Measurements from ENCODE around the gene CD300LD. TPM values are rescaled to one million over a fixed set of nuclear protein-coding genes. Genes with fewer than 3 reads are reported as not detected.
"Not testable (repeated sequence)": the region's sequence is repeated elsewhere in the genome, so short reads cannot be mapped to it uniquely, and the experiment has no call there.

CD300LD gene
- total RNA-seq, 2 experiments from 2014 or later: not detected

- H3K36me3 Mint-ChIP-seq (ENCODE audit: low read depth): no peaks in the 10 kb centered on the region
- H3K9me3 Mint-ChIP-seq: no peaks in the 10 kb centered on the region
- CTCF ChIA-PET: no interaction called here
- DNase-seq: no peak
- H3K27ac Mint-ChIP-seq: no peak overlapping the region
- H3K27me3 Mint-ChIP-seq: peaks cover 25% of the 10 kb centered on the region
- no peak overlapping the region for H3K4me3 Mint-ChIP-seq
- POLR2A ChIA-PET: no interaction called here
- H3K4me1 Mint-ChIP-seq: peaks cover 13% of the 10 kb centered on the region
Measured at GRCh38 chr17:74558882-74559519, 33.1 kb downstream of the CD300LD start.

- DNase-seq; H3K27ac Mint-ChIP-seq; POLR2A ChIA-PET; H3K9me3 Mint-ChIP-seq; H3K36me3 Mint-ChIP-seq (ENCODE audit: low read depth); H3K4me3 Mint-ChIP-seq: not testable (repeated sequence)
- CTCF ChIA-PET: interaction anchor here (1.4 kb wide), 1 partner anchor 8 kb away, joined by 7 read pairs; no protein-coding TSS in a partner anchor
- peaks cover 13% of the 10 kb centered on the region for H3K4me1 Mint-ChIP-seq
- H3K27me3 Mint-ChIP-seq: peaks cover 23% of the 10 kb centered on the region
Measured at GRCh38 chr17:74558402-74558801, 33.7 kb downstream of the CD300LD start.

GRCh38 chr17:74555427-74555940 is 36.6 kb downstream of the CD300LD start:
- Mint-ChIP-seq H3K27me3 (peaks cover 21% of the 10 kb centered on the region), H3K4me1 (peaks cover 13% of the 10 kb centered on the region), H3K9me3 (no peaks in the 10 kb centered on the region), H3K36me3 (ENCODE audit: low read depth) (no peaks in the 10 kb centered on the region), H3K27ac (no peak overlapping the region), H3K4me3 (no peak overlapping the region)
- CTCF ChIA-PET: interaction anchor here (0.9 to 1.5 kb wide), 3 partner anchors 11 to 187 kb away, joined by 3 to 4 read pairs (median 3); partner anchors contain the start of gene RAB37
- no peak for DNase-seq
- POLR2A ChIA-PET: no interaction called here

GRCh38 chr17:74554909-74555308 is 37.2 kb downstream of the CD300LD start:
- no peaks in the 10 kb centered on the region for H3K9me3 Mint-ChIP-seq
- H3K4me1 Mint-ChIP-seq: peaks cover 16% of the 10 kb centered on the region
- ChIA-PET CTCF (interaction anchor here (0.8 to 1.5 kb wide), 2 partner anchors 56 to 183 kb away, joined by 3 read pairs; partner anchors contain the start of gene RAB37), POLR2A (no interaction called here)
- no peak overlapping the region for H3K4me3 Mint-ChIP-seq
- H3K36me3 Mint-ChIP-seq (ENCODE audit: low read depth): no peaks in the 10 kb centered on the region
- H3K27ac Mint-ChIP-seq: no peak overlapping the region
- no peak for DNase-seq
- peaks cover 24% of the 10 kb centered on the region for H3K27me3 Mint-ChIP-seq

GRCh38 chr17:74552037-74552436 is 40.0 kb downstream of the CD300LD start:
- ChIA-PET POLR2A (no interaction called here), CTCF (no interaction called here)
- Mint-ChIP-seq H3K27ac (no peak overlapping the region), H3K9me3 (no peaks in the 10 kb centered on the region), H3K4me3 (no peak overlapping the region), H3K27me3 (peaks cover 29% of the 10 kb centered on the region), H3K4me1 (peaks cover 30% of the 10 kb centered on the region), H3K36me3 (ENCODE audit: low read depth) (no peaks in the 10 kb centered on the region)
- DNase-seq: no peak

DNA sequence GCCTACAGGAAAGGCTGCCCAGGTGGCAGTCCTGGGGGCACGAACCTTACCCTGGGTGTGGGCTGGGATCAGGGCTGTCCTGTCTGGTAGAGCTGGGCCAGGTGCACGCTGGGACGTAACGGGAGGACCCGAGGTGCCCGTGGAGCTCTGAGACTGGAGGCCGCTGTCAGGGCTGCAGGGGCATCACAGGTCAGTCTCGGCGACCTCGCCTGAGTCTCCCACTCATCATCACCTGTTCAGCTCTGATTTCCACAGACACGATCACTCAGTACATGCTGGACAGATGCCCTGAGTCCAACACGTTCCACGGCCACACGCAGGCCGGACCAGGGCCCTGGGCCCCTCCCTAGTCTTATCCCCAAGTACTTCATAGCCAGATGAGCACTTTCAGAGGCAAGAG is 41.5 kb downstream of the CD300LD start:
- CTCF ChIA-PET: no interaction called here
- H3K9me3 Mint-ChIP-seq: no peaks in the 10 kb centered on the region
- no peaks in the 10 kb centered on the region for H3K36me3 Mint-ChIP-seq (ENCODE audit: low read depth)
- H3K27ac Mint-ChIP-seq: no peak overlapping the region
- H3K4me1 Mint-ChIP-seq: peaks cover 43% of the 10 kb centered on the region
- POLR2A ChIA-PET: no interaction called here
- peaks cover 29% of the 10 kb centered on the region for H3K27me3 Mint-ChIP-seq
- no peak overlapping the region for H3K4me3 Mint-ChIP-seq
- DNase-seq: no peak

DNA sequence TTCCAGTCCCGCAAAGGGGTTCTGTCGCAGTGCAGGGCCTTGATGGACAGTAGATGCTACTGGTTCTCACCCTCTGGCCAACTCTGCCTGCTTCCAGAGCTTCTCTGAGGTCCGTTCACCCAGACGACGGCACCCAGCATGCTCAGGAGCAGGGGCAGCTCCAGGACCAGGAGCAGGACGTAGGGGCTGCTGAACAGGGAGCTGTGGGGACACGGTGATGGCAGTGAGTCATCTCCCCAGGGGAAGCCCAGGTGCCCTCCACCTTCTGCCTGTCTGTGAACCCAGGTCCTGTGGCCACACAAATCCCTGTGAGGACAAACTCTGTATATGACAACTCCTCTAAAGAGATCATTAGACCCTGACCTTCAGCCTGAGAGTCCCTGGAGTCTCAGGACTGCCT is 42.7 kb downstream of the CD300LD start:
- H3K4me1 Mint-ChIP-seq: peaks cover 49% of the 10 kb centered on the region
- H3K4me3 Mint-ChIP-seq: no peak overlapping the region
- no peak for DNase-seq
- H3K27me3 Mint-ChIP-seq: peaks cover 29% of the 10 kb centered on the region
- ChIA-PET CTCF (interaction anchor here (0.6 kb wide), 1 partner anchor 168 kb away, joined by 3 read pairs; no protein-coding TSS in a partner anchor), POLR2A (no interaction called here)
- no peak overlapping the region for H3K27ac Mint-ChIP-seq
- H3K36me3 Mint-ChIP-seq (ENCODE audit: low read depth): no peaks in the 10 kb centered on the region
- no peaks in the 10 kb centered on the region for H3K9me3 Mint-ChIP-seq

DNA sequence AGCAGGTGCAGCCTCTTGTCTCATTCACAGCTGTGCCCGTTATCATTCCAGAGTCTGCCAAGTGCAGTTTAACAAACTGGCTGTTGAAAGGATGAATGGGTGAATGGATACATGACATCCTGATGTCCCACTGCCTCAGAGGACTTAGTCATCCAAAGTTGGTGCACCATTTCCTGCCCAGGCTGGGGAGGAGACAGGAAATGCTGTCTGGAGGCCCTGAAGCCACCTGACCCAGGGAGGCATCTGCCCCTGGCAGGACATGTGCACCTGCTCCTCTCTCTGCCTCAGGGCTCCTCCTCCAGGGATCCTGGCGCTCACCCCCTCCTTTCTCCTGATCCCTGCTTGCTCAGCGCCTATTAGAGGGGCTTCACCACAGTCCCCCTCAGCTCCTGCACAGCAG is 44.3 kb downstream of the CD300LD start:
- Mint-ChIP-seq H3K4me1 (peaks cover 54% of the 10 kb centered on the region), H3K4me3 (peak overlapping the region; percentile 8), H3K36me3 (ENCODE audit: low read depth) (no peaks in the 10 kb centered on the region), H3K27ac (peak overlapping the region; percentile 83), H3K27me3 (peaks cover 21% of the 10 kb centered on the region), H3K9me3 (no peaks in the 10 kb centered on the region)
- CTCF ChIA-PET: no interaction called here
- DNase-seq: peak; percentile 74
- POLR2A ChIA-PET: interaction anchor here (0.8 kb wide), 1 partner anchor 33 kb away, joined by 3 read pairs; no protein-coding TSS in a partner anchor

DNA sequence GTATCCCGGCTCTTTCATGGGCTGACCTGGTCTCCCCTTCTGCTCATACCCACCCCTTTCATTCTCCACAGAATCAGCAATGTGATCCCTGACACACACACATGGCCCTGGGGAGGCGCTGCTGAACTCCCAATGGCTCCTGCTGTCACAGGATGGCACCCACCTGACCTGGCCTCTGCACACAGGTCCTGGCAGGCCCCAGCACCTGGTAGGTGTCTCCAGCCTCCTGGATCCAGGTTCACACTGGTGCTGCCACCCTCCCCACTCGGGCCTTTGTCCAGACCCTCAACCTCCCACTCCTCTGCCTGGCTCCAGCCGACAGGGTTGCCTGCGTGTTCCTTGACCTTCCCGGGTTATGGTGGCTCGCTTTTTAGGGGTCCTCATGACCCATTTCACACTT is 44.8 kb downstream of the CD300LD start:
- H3K27me3 Mint-ChIP-seq: peaks cover 18% of the 10 kb centered on the region
- H3K27ac Mint-ChIP-seq: peak overlapping the region; percentile 83
- ChIA-PET CTCF (no interaction called here), POLR2A (no interaction called here)
- H3K4me3 Mint-ChIP-seq: peak overlapping the region; percentile 8
- no peaks in the 10 kb centered on the region for H3K36me3 Mint-ChIP-seq (ENCODE audit: low read depth)
- peaks cover 54% of the 10 kb centered on the region for H3K4me1 Mint-ChIP-seq
- H3K9me3 Mint-ChIP-seq: no peaks in the 10 kb centered on the region
- DNase-seq: no peak

DNA sequence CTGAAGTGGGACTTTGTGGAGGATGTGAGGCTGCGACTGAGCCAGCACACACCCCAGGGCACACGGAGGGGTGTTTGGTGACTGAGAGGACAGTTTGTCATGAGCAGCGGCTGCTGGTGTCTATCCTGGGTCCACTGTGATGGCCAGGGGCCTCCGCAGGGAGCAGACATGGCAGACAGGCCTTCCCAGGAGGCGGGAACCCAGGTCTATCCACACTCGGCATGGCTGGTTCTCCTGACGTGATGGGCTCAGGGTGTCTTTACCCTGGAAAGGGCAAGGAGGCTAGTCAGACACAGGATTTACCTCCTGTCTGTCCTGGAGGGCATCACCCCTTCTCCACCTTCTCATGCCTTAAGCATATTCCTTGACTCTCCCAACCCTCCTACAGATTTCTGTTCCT is 45.5 kb downstream of the CD300LD start:
- peaks cover 54% of the 10 kb centered on the region for H3K4me1 Mint-ChIP-seq
- no peak for DNase-seq
- H3K36me3 Mint-ChIP-seq (ENCODE audit: low read depth): no peaks in the 10 kb centered on the region
- no peaks in the 10 kb centered on the region for H3K9me3 Mint-ChIP-seq
- CTCF ChIA-PET: interaction anchor here (1.2 kb wide), 1 partner anchor 111 kb away, joined by 3 read pairs; no protein-coding TSS in a partner anchor
- H3K4me3 Mint-ChIP-seq: no peak overlapping the region
- POLR2A ChIA-PET: interaction anchor here (0.6 kb wide), 1 partner anchor 225 kb away, joined by 3 read pairs; no protein-coding TSS in a partner anchor
- H3K27ac Mint-ChIP-seq: peak overlapping the region; percentile 83
- H3K27me3 Mint-ChIP-seq: peaks cover 16% of the 10 kb centered on the region

GRCh38 chr17:74545843-74546230 is 46.2 kb downstream of the CD300LD start, which contains the start of gene CD300C:
TSS of gene CD300C (minus strand) at chr17:74546115. CDS start at chr17:74545782, 333 bp downstream.
- Mint-ChIP-seq H3K27me3 (peaks cover 13% of the 10 kb centered on the region), H3K36me3 (ENCODE audit: low read depth) (no peaks in the 10 kb centered on the region), H3K4me1 (peaks cover 54% of the 10 kb centered on the region), H3K9me3 (no peaks in the 10 kb centered on the region), H3K4me3 (peak within 1 kb of the TSS; percentile 57), H3K27ac (peak within 1 kb of the TSS; percentile 83)
- POLR2A ChIA-PET: interaction anchor here (0.6 to 0.8 kb wide), 2 partner anchors 15 to 225 kb away, joined by 3 read pairs; partner anchors contain the start of gene CD300LB
- DNase-seq: peak; percentile 60
- CTCF ChIA-PET: interaction anchor here (0.6 to 1.2 kb wide), 3 partner anchors 112 to 178 kb away, joined by 3 read pairs; no protein-coding TSS in a partner anchor

DNA sequence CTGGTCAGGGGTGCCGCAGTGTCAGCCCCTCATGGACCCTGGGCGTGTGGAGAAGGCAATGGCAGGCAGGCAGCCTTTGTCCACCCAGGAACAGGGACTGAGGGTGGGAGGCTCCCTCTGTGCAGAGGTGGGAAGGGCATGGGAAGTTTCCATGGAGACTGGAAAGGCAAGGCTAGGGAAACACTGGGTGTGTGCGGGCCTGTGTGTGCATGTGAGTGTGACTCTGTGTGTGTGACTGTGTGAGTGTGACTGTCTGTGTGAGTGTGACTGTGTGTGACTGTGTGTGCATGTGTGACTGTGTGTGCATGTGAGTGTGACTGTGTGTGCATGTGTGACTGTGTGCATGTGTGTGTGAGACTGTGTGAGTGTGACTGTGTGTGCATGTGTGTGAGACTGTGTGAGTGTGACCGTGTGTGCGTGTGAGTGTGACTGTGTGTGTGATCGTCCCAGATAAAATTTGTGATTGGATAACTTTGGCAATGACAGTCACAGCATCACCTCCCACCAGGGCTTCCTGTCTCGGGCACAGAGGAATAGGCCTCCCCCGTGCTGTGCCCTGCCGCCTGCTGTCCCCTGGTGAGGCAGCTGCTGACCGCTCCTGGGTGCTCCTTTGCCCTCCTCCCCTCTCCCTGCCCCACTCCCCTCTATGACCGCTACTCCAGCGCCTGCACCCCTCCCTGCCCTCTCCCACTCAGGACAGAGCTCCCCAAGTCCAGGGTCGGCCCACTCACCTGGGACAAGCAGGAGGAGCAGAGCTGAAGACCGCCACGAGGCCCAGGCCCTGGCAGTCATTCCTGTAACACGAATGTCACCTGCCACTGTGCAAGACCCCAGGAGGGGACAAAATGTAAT is 46.9 kb downstream of the CD300LD start:
- ChIA-PET CTCF (interaction anchor here (0.6 to 1.2 kb wide), 3 partner anchors 112 to 177 kb away, joined by 3 read pairs; no protein-coding TSS in a partner anchor), POLR2A (interaction anchor here (0.8 kb wide), 1 partner anchor 14 kb away, joined by 3 read pairs; the partner anchor contains the start of gene CD300LB)
- H3K27me3 Mint-ChIP-seq: peaks cover 15% of the 10 kb centered on the region
- H3K4me1 Mint-ChIP-seq: peaks cover 53% of the 10 kb centered on the region
- H3K4me3 Mint-ChIP-seq: peak overlapping the region; percentile 57
- H3K27ac Mint-ChIP-seq: peak overlapping the region; percentile 71
- DNase-seq: no peak
- no peaks in the 10 kb centered on the region for H3K36me3 Mint-ChIP-seq (ENCODE audit: low read depth)
- no peaks in the 10 kb centered on the region for H3K9me3 Mint-ChIP-seq

Data from activated CD4-positive, alpha-beta memory T cell treated with anti-CD3 and anti-CD28 coated beads, Interleukin-2, amount 10 ng/mL, durations not matched to agents 7 days and 5 days (primary cell).